BE2C (cell line): ENCODE measurements around the gene EGLN2.

Source experiments
- DNase-seq: peaks from one replicate; pipeline ENCODE4 v3.0.0-alpha.2; 2020
- H3K27me3 ChIP-seq: fragments of 250-450 bp; sonication (Bioruptor Pico); 2 replicates; pipeline ENCODE4 v1.5.1; 2020; ENCODE audit warnings: mild to moderate bottlenecking
- H3K36me3 ChIP-seq: fragments of 250-450 bp; sonication (Bioruptor Pico); 2 replicates; pipeline ENCODE4 v1.5.1; 2020; ENCODE audit warnings: mild to moderate bottlenecking
- H3K4me1 ChIP-seq: fragments of 250-450 bp; sonication (Bioruptor Pico); 2 replicates; pipeline ENCODE4 v1.5.1; 2020
- H3K4me3 ChIP-seq: 2 replicates; pipeline ENCODE4 v1.5.1; 2011; ENCODE audit warnings: low read depth, low read length
- H3K9me3 ChIP-seq: fragments of 250-450 bp; sonication (Bioruptor Pico); 2 replicates; pipeline ENCODE4 v1.5.1; 2020
- TF ChIP-seq, protein P1 (sequence below): IDR thresholded peaks from 2 replicates; pipeline ENCODE4 v1.5.1; 2012; ENCODE audit warnings: mild to moderate bottlenecking, low read depth, low read length

Gene EGLN2

DNA sequence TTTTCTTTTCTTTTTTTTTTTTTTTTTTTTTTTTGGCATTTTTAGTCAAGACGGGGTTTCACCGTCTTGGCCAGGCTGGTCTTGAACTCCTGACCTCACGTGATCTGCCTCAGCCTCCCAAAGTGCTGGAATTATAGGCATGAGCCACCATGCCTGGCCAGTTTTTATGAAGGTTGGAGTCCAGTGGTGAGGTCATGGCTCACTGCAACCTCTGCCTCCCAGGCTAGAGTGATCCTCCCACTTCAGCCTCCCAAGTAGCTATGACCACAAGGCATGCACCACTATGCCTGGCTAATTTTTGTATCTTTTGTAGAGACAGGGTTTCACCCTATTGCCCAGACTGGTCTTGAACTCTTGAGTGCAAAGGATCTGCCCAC is 43.8 kb upstream of the EGLN2 start:
- no peaks in the 10 kb centered on the region for H3K27me3 ChIP-seq
- DNase-seq: no peak
- peaks cover 63% of the 10 kb centered on the region for H3K36me3 ChIP-seq
- no peaks in the 10 kb centered on the region for H3K4me1 ChIP-seq
- TF ChIP-seq, protein P1, sequence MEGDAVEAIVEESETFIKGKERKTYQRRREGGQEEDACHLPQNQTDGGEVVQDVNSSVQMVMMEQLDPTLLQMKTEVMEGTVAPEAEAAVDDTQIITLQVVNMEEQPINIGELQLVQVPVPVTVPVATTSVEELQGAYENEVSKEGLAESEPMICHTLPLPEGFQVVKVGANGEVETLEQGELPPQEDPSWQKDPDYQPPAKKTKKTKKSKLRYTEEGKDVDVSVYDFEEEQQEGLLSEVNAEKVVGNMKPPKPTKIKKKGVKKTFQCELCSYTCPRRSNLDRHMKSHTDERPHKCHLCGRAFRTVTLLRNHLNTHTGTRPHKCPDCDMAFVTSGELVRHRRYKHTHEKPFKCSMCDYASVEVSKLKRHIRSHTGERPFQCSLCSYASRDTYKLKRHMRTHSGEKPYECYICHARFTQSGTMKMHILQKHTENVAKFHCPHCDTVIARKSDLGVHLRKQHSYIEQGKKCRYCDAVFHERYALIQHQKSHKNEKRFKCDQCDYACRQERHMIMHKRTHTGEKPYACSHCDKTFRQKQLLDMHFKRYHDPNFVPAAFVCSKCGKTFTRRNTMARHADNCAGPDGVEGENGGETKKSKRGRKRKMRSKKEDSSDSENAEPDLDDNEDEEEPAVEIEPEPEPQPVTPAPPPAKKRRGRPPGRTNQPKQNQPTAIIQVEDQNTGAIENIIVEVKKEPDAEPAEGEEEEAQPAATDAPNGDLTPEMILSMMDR: no peak
- H3K9me3 ChIP-seq: no peaks in the 10 kb centered on the region
- H3K4me3 ChIP-seq: no peak overlapping the region

DNA sequence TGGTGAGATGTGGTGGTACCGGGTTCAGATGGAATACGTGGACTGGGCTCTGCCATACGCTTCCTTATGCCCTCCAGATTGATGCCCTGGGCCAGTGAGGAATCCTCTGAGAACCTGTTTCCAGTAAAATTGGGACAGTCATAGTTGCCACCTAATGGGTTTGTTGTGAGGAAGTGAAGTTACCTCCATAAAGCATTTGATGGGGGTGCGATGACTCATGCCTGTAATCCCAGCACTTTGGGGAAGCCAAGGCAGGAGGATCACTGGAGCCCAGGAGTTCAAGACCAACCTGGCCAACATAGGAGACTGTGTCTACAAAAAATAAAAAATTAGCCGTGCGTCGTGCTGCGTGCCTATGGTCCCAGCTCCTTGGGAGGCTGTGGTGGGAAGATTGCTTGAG is 43.2 kb upstream of the EGLN2 start:
- no peaks in the 10 kb centered on the region for H3K27me3 ChIP-seq
- no peaks in the 10 kb centered on the region for H3K9me3 ChIP-seq
- no peak for DNase-seq
- no peak overlapping the region for H3K4me3 ChIP-seq
- no peaks in the 10 kb centered on the region for H3K4me1 ChIP-seq
- TF ChIP-seq, protein P1: no peak
- H3K36me3 ChIP-seq: peaks cover 68% of the 10 kb centered on the region

DNA sequence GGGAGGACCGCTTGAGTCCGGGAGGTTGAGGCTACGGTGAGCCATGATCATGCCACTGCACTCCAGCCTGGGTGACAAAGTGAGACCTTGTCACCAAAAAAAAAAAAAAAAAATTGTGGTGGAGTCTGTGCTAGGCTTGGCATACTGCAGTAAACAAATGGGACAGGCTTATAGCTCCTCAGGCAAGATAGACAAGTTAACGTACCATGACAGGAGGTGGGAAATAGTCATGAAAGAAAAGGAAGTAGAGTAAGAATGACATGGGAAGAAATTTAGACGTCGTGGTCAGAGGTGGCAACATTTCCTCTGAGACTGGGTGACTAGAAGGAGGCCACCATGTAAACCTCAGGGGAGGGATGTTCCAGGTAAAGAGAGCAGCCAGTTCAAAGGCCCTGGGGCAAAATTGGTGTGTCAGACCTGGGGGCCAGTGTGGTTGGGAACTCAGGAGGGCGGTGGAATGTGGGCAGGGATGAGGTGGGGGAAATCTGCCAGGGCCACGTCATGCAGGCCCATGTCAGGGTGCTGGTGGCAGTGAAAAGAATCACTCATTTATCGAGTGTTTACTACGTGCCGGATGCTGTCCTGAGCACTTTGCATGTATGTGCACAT is 42.4 kb upstream of the EGLN2 start:
- peaks cover 75% of the 10 kb centered on the region for H3K36me3 ChIP-seq
- DNase-seq: no peak
- H3K27me3 ChIP-seq: no peaks in the 10 kb centered on the region

DNA sequence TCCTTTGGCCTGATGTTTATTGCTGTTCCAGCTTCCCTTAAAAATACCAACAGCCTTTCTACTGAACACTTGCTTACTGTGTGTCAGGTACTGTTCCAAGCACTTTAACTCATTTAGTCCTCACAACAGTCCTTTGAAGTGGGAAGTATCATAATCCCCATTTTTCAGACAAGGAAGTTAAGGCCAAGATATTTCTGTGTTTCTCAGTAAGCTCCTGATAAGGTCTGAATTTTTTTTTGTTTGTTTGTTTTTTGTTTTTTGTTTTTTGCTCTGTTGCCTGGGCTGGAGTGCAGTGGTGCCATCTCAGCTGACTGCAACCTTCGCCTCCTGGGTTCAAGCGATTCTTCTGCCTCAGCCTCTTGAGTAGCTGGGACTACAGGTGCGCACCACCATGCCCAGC is 40.5 kb upstream of the EGLN2 start:
- H3K27me3 ChIP-seq: no peaks in the 10 kb centered on the region
- TF ChIP-seq, protein P1: no peak
- no peaks in the 10 kb centered on the region for H3K9me3 ChIP-seq
- H3K4me3 ChIP-seq: no peak overlapping the region
- no peak for DNase-seq
- H3K36me3 ChIP-seq: peaks cover 88% of the 10 kb centered on the region
- no peaks in the 10 kb centered on the region for H3K4me1 ChIP-seq

More for the DNA sequence above, 42.4 kb upstream of the EGLN2 start:
- Histone ChIP-seq H3K4me1 (no peaks in the 10 kb centered on the region), H3K9me3 (no peaks in the 10 kb centered on the region), H3K4me3 (no peak overlapping the region)
- TF ChIP-seq, protein P1: no peak

DNA sequence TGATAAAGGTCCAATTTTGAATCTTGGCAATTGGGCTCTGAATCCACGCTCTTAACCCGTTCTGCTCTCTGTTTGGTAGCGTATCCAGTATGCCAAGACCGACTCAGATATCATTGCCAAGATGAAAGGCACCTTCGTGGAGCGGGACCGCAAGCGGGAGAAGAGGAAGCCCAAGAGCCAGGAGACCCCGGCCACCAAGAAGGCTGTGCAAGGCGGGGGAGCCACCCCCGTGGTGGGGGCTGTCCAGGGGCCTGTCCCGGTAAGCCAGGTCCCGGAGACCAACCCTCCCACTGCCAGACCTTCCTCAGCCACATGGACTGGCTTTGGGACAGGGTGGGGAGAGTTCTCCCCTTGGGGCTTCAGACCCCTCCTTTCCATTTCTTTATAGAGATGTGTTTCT is 39.6 kb upstream of the EGLN2 start:
- no peaks in the 10 kb centered on the region for H3K4me1 ChIP-seq
- TF ChIP-seq, protein P1: no peak

DNA sequence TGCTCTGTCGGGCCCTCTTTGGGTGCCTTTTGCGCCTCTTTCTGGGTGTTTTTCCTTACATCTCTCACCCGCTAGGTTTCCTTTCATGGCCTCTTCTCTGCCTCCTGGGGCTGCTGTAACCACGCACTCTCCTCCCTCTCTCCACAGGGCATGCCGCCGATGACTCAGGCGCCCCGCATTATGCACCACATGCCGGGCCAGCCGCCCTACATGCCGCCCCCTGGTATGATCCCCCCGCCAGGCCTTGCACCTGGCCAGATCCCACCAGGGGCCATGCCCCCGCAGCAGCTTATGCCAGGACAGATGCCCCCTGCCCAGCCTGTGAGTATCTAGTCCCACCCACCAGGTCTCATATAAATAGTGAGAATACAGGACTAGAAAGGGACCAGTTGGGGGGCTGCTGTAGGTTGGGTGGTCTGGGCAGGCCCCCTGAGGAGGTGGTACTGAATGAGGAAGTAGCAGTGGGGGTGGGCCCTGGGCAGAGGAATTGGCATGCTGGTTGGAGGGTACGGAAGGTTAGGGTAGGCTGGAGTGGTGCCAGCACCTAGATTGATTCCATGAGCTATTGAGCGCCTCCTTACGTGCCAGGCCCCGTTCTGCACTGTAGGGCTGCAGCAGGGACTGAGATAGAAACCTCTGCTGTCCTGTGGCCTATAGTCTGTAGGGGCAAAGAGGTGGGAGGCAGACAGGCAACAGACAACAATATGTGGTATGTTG is 36.1 kb upstream of the EGLN2 start:
- Histone ChIP-seq H3K9me3 (no peaks in the 10 kb centered on the region), H3K4me1 (no peaks in the 10 kb centered on the region)
- TF ChIP-seq, protein P1: no peak

More for the DNA sequence above, 39.6 kb upstream of the EGLN2 start:
- no peaks in the 10 kb centered on the region for H3K27me3 ChIP-seq
- no peaks in the 10 kb centered on the region for H3K9me3 ChIP-seq
- no peak for DNase-seq
- no peak overlapping the region for H3K4me3 ChIP-seq
- H3K36me3 ChIP-seq: peaks cover 92% of the 10 kb centered on the region

More for the DNA sequence above, 36.1 kb upstream of the EGLN2 start:
- no peak overlapping the region for H3K4me3 ChIP-seq
- H3K36me3 ChIP-seq: peaks cover 80% of the 10 kb centered on the region
- no peak for DNase-seq
- H3K27me3 ChIP-seq: no peaks in the 10 kb centered on the region
